ENCODE measurements around the gene DPH6.

DPH6 gene

DNA sequence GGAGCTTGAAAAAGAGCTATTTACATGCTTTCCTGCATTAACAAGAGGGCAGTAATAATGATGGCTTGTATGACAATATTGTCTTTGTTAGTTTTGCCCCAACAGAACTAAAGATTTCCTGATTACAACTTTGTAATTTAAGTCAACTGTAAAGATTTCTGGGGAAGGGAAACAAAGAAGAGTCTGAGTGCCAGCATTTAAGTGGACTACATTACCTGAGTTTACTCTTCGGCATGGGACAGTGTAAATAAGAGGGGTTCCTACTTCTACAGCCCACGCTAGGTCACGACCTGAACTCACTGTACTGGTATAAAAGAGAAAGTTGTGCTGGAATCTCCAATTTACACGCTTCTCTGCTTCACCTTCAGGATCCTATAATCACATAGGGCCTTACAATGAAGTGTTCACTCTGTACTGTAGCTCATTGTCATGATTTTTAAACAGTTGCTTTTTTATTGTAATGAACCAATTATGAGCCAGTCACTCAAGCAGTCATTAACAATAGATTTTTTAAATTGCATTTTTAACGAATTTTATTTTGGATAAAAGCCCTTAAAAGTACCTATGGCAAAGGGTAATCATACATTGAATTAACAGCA lies 39.6 kb downstream of the DPH6 start:
- Histone ChIP-seq H4K20me1 (ENCODE audit: low read depth, low read length) (no peaks in the 10 kb centered on the region), H3F3A (ENCODE audit: insufficient read depth) (0 out of 2 replicates have a peak, but pooled peaks cover 5% of the 10 kb centered on the region), H3K4me2 (ENCODE audit: low read depth, low read length, poor library complexity, severe bottlenecking) (peak overlapping the region; percentile 18), H3K9ac (ENCODE audit: low read length) (no peak overlapping the region), H3K27me3 (ENCODE audit: low read length) (no peaks in the 10 kb centered on the region), H3K27ac (ENCODE audit: low read depth, low read length) (no peak overlapping the region), H3K36me3 (ENCODE audit: low read length) (no peaks in the 10 kb centered on the region), H2AFZ (ENCODE audit: low read depth, low read length, severe bottlenecking) (no peak overlapping the region), H3K79me2 (ENCODE audit: insufficient read depth, low read length) (no peaks in the 10 kb centered on the region), H3K9me2 (replicated peaks; ENCODE audit: insufficient read depth, low read length) (no peaks in the 10 kb centered on the region), H3K4me3 (ENCODE audit: insufficient read depth, low read length, poor library complexity, severe bottlenecking) (no peak overlapping the region), H3K9me3 (ENCODE audit: insufficient read depth, low read length) (no peaks in the 10 kb centered on the region)
- TF ChIP-seq, protein P1, sequence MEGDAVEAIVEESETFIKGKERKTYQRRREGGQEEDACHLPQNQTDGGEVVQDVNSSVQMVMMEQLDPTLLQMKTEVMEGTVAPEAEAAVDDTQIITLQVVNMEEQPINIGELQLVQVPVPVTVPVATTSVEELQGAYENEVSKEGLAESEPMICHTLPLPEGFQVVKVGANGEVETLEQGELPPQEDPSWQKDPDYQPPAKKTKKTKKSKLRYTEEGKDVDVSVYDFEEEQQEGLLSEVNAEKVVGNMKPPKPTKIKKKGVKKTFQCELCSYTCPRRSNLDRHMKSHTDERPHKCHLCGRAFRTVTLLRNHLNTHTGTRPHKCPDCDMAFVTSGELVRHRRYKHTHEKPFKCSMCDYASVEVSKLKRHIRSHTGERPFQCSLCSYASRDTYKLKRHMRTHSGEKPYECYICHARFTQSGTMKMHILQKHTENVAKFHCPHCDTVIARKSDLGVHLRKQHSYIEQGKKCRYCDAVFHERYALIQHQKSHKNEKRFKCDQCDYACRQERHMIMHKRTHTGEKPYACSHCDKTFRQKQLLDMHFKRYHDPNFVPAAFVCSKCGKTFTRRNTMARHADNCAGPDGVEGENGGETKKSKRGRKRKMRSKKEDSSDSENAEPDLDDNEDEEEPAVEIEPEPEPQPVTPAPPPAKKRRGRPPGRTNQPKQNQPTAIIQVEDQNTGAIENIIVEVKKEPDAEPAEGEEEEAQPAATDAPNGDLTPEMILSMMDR (IDR thresholded peaks at IDR 0.05; ENCODE audit: insufficient read depth, low read length, poor library complexity, severe bottlenecking): no peak
- TF ChIP-seq EZH2phosphoT487 (conservative IDR thresholded peaks at IDR 0.05; ENCODE audit: low read length): no peak

DNA sequence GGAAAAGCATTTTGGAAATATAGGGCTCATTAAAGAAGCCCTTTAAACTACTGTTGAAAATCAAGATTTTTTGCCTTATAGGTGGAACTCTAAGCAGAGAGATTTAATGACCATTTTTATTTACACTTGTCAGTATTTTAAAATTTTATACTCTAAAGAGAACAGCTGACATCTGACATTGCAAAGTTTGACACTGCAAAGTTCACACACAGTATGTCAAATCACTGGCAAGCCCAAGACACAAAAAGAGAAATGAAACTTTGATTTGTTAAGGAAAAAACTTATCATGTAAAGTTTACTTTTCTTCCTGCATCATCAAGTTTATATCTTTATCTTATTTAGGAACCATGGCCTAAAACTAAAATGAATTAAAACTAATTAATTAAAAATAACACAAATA lies 40.2 kb downstream of the DPH6 start:
- TF ChIP-seq, protein P1 (IDR thresholded peaks at IDR 0.05; ENCODE audit: insufficient read depth, low read length, poor library complexity, severe bottlenecking): no peak
- TF ChIP-seq EZH2phosphoT487 (conservative IDR thresholded peaks at IDR 0.05; ENCODE audit: low read length): no peak
- Histone ChIP-seq H3K9me2 (replicated peaks; ENCODE audit: insufficient read depth, low read length) (no peaks in the 10 kb centered on the region), H3K4me3 (ENCODE audit: insufficient read depth, low read length, poor library complexity, severe bottlenecking) (no peak overlapping the region), H3K36me3 (ENCODE audit: low read length) (no peaks in the 10 kb centered on the region), H2AFZ (ENCODE audit: low read depth, low read length, severe bottlenecking) (peak overlapping the region; percentile 9), H3K27me3 (ENCODE audit: low read length) (no peaks in the 10 kb centered on the region), H3F3A (ENCODE audit: insufficient read depth) (0 out of 2 replicates have a peak, but pooled peaks cover 5% of the 10 kb centered on the region), H3K27ac (ENCODE audit: low read depth, low read length) (no peak overlapping the region), H4K20me1 (ENCODE audit: low read depth, low read length) (no peaks in the 10 kb centered on the region), H3K79me2 (ENCODE audit: insufficient read depth, low read length) (no peaks in the 10 kb centered on the region), H3K4me2 (ENCODE audit: low read depth, low read length, poor library complexity, severe bottlenecking) (peak overlapping the region; percentile 18), H3K9me3 (ENCODE audit: insufficient read depth, low read length) (no peaks in the 10 kb centered on the region), H3K9ac (ENCODE audit: low read length) (no peak overlapping the region)

DNA sequence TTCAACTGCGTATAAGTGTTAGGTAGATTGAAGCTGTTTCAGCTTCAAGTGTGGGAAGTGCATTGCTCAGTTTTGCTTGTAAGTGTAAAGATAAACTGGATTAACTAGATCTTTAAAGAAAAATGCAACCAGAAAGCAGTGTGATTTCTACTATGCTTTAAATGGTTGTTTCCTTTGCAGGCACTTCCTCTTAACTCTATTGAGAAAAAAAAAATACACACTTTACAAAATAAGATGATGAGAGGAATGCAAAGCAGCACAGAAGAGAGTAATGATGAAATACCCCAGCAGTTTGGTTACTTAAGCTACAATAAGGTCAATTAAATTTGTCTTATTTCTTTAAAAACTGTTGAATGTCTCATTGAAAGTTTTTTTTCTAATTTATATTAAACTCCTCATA lies 40.8 kb downstream of the DPH6 start:
- Histone ChIP-seq H3F3A (ENCODE audit: insufficient read depth) (0 out of 2 replicates have a peak, but pooled peaks cover 5% of the 10 kb centered on the region), H3K9ac (ENCODE audit: low read length) (no peak overlapping the region), H3K9me2 (replicated peaks; ENCODE audit: insufficient read depth, low read length) (no peaks in the 10 kb centered on the region), H3K36me3 (ENCODE audit: low read length) (no peaks in the 10 kb centered on the region), H2AFZ (ENCODE audit: low read depth, low read length, severe bottlenecking) (no peak overlapping the region), H4K20me1 (ENCODE audit: low read depth, low read length) (no peaks in the 10 kb centered on the region), H3K9me3 (ENCODE audit: insufficient read depth, low read length) (no peaks in the 10 kb centered on the region), H3K79me2 (ENCODE audit: insufficient read depth, low read length) (no peaks in the 10 kb centered on the region), H3K27me3 (ENCODE audit: low read length) (no peaks in the 10 kb centered on the region), H3K4me3 (ENCODE audit: insufficient read depth, low read length, poor library complexity, severe bottlenecking) (no peak overlapping the region), H3K4me2 (ENCODE audit: low read depth, low read length, poor library complexity, severe bottlenecking) (peak overlapping the region; percentile 18), H3K27ac (ENCODE audit: low read depth, low read length) (no peak overlapping the region)
- TF ChIP-seq, protein P1 (IDR thresholded peaks at IDR 0.05; ENCODE audit: insufficient read depth, low read length, poor library complexity, severe bottlenecking): no peak
- no peak for TF ChIP-seq EZH2phosphoT487 (conservative IDR thresholded peaks at IDR 0.05; ENCODE audit: low read length)
